ENCODE measurements around the gene RASGRF2. TPM values are rescaled to one million over a fixed set of nuclear protein-coding genes. Genes with fewer than 3 reads are reported as not detected.

RASGRF2 gene
- total and polyA plus RNA-seq, 9 of the 15 experiments (the other 6 are each of a cell fraction or from before 2014, with no cell fraction given) = 0.01 to 0.22 (median 0.08) TPM; not detected in 2

- FAIRE-seq = no peak
- CTCF ChIA-PET (ENCODE audit: low intra/inter-chr PET ratio) = no interaction called here
- POLR2A ChIA-PET = interaction anchor here (1.4 kb wide), 1 partner anchor 17 kb away, joined by 3 read pairs; the partner anchor contains the start of gene CKMT2
Observed at GRCh38 chr5:81250004-81250403, 289.8 kb downstream of the RASGRF2 start.

More at GRCh38 chr5:81250004-81250403, 289.8 kb downstream of the RASGRF2 start:
- no peaks in the 10 kb centered on the region for H3K79me2 ChIP-seq (ENCODE audit: control insufficient read depth, insufficient read depth, low read length)
- in situ Hi-C loops (cut with MboI) (no loop called here), intact Hi-C loops (cut with micrococcal nuclease) (no loop called here)
- H3K9ac ChIP-seq (ENCODE audit: insufficient read depth in 1 of 2, low read depth in 2 of 2, low read length in 2 of 2) = no peak overlapping the region
- H4K20me1 ChIP-seq (replicated peaks; ENCODE audit: control insufficient read depth, insufficient read depth, low read length) = no peaks in the 10 kb centered on the region
- no peaks in the 10 kb centered on the region for H3K27me3 ChIP-seq (ENCODE audit: control insufficient read depth in 2 of 2, insufficient read depth in 2 of 2, low read length in 2 of 2)
- no peaks in the 10 kb centered on the region for H3K9me3 ChIP-seq (replicated peaks; ENCODE audit: control insufficient read depth, insufficient read depth, low read depth, low read length)
- BruUV-seq (replicated peaks) = no TSS peak
- no peak overlapping the region for H3K27ac ChIP-seq (ENCODE audit: extremely low read depth, low read depth, low read length)
- H3K36me3 ChIP-seq (ENCODE audit: control insufficient read depth, insufficient read depth, low read length) = no peaks in the 10 kb centered on the region; the same call in 2 of the 3 replicates
- TF ChIP-seq, protein P1, sequence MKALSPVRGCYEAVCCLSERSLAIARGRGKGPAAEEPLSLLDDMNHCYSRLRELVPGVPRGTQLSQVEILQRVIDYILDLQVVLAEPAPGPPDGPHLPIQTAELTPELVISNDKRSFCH (CRISPR knock-in tag; IDR thresholded peaks at IDR 0.05) = no peak
- TF ChIP-seq, protein P1 (tag; IDR thresholded peaks at IDR 0.05) = no peak
- TF ChIP-seq HOMEZ (CRISPR knock-in tag; IDR thresholded peaks at IDR 0.05) (no peak), HDAC8 (tag; IDR thresholded peaks at IDR 0.05) (no peak), MEF2D (tag; conservative IDR thresholded peaks at IDR 0.05; ENCODE audit: low read depth) (no peak), ZSCAN32 (CRISPR knock-in tag; IDR thresholded peaks at IDR 0.05) (no peak), TFAM (CRISPR knock-in tag; conservative IDR thresholded peaks at IDR 0.05) (no peak), NUFIP1 (IDR thresholded peaks at IDR 0.05; ENCODE audit: partially characterized antibody) (no peak)
- TF ChIP-seq, protein P2, sequence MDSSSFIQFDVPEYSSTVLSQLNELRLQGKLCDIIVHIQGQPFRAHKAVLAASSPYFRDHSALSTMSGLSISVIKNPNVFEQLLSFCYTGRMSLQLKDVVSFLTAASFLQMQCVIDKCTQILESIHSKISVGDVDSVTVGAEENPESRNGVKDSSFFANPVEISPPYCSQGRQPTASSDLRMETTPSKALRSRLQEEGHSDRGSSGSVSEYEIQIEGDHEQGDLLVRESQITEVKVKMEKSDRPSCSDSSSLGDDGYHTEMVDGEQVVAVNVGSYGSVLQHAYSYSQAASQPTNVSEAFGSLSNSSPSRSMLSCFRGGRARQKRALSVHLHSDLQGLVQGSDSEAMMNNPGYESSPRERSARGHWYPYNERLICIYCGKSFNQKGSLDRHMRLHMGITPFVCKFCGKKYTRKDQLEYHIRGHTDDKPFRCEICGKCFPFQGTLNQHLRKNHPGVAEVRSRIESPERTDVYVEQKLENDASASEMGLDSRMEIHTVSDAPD (CRISPR knock-in tag; IDR thresholded peaks at IDR 0.05) = no peak
- H3K9me1 ChIP-seq (ENCODE audit: control insufficient read depth, insufficient read depth, low read length) = no peaks in the 10 kb centered on the region
- no peak overlapping the region for H3K4me2 ChIP-seq (ENCODE audit: insufficient read depth, low read length)
- no peak overlapping the region for H2AFZ ChIP-seq (ENCODE audit: low read depth, low read length)
- 42% methylated on average over 1 of the region's 1 CpG for WGBS (ENCODE audit: insufficient coverage, low coverage, missing lambda C conversion rate)
- ATAC-seq = no peak
- H3K4me3 ChIP-seq = no peak overlapping the region
- H3K4me1 ChIP-seq (replicated peaks in 1 of 2; ENCODE audit: control insufficient read depth in 2 of 2, insufficient read depth in 2 of 2, low read length in 2 of 2) = peaks cover 0 to 3% of the 10 kb centered on the region in 2 experiments; a peak in 1 of 5 replicates
- no peak for DNase-seq (ENCODE audit: extremely low read depth in 1 of 4, low spot score in 3 of 4)

Data from K562 (cell line).